ENCODE data around the gene ZFAND3. TPM values are rescaled to one million over a fixed set of nuclear protein-coding genes. Genes with fewer than 3 reads are reported as not detected.

Gene ZFAND3
- total and polyA plus RNA-seq, 8 donors, result 19.8 to 164 (median 37.3) TPM

DNA sequence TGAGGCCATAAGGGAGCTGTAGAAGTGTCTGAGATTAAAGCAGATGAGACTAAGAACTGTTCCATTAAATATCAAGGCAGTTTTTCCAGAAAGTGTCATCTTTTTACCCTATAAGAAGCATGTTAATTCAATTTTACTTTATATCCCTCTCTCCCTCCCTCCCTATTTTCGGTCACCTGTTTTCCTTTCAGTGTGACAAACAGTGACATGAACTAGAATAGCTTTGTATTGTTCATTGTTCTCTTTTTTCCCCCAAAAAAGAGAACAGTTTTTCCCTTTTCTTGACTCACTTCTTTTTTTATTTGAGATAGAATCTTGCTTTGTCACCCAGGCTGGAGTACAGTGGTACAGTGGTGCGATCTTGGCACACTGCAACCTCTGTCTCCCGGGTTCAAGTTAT, 269.3 kb downstream of the ZFAND3 start:
- WGBS, 5 donors, result 88 to 100% (median 92%) methylated on average over 3 of the region's 3 CpGs
- no peak overlapping the region for H3K27ac ChIP-seq
- peaks cover 0 to 11% (median 0%) of the 10 kb centered on the region in 4 donors for H3K36me3 ChIP-seq
- H3K9me3 ChIP-seq, result no peaks in the 10 kb centered on the region
- TF ChIP-seq, protein P1, sequence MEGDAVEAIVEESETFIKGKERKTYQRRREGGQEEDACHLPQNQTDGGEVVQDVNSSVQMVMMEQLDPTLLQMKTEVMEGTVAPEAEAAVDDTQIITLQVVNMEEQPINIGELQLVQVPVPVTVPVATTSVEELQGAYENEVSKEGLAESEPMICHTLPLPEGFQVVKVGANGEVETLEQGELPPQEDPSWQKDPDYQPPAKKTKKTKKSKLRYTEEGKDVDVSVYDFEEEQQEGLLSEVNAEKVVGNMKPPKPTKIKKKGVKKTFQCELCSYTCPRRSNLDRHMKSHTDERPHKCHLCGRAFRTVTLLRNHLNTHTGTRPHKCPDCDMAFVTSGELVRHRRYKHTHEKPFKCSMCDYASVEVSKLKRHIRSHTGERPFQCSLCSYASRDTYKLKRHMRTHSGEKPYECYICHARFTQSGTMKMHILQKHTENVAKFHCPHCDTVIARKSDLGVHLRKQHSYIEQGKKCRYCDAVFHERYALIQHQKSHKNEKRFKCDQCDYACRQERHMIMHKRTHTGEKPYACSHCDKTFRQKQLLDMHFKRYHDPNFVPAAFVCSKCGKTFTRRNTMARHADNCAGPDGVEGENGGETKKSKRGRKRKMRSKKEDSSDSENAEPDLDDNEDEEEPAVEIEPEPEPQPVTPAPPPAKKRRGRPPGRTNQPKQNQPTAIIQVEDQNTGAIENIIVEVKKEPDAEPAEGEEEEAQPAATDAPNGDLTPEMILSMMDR (IDR thresholded peaks at IDR 0.05), result no peak
- TF ChIP-seq POLR2A (IDR thresholded peaks at IDR 0.05), result no peak
- no peak for TF ChIP-seq EP300 (IDR thresholded peaks at IDR 0.05)
- no peak for TF ChIP-seq POLR2AphosphoS5 (IDR thresholded peaks at IDR 0.05)
- intact Hi-C loops (cut with DNase I; ENCODE audit: low total_unique reads), result no loop called here
- no peak for DNase-seq
- no peaks in the 10 kb centered on the region for H3K27me3 ChIP-seq
- H3K4me1 ChIP-seq, result peaks cover 0 to 34% (median 0%) of the 10 kb centered on the region in 4 donors
- no peak overlapping the region for H3K4me3 ChIP-seq

DNA sequence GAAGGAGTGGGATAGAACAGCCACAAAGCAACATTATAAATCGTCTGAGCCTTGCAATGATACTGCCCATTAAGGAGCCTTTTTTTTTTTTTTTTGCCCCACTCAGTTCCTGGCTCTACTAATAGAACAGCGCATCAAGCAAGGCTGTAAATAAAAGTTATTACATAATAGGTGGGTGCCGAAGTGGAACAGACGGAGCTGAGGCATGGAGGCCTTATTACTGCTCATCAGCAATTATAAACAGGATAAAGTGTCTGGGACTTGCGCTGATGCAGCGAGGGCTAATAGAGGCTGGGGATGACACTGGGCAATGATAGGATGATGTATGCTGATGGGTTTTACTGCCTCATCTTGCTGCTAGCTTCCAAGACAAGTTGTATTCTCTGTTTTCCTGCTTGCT, 272.1 kb downstream of the ZFAND3 start:
- intact Hi-C loops (cut with DNase I; ENCODE audit: low total_unique reads), result no loop called here
- Histone ChIP-seq H3K27ac (no peak overlapping the region), H3K4me3 (no peak overlapping the region), H3K27me3 (no peaks in the 10 kb centered on the region), H3K9me3 (no peaks in the 10 kb centered on the region), H3K4me1 (peaks cover 0 to 34% (median 3%) of the 10 kb centered on the region in 4 donors), H3K36me3 (no peaks in the 10 kb centered on the region)
- 81 to 90% (median 84%) methylated on average over 6 of the region's 6 CpGs for WGBS, 5 donors
- TF ChIP-seq, protein P1 (IDR thresholded peaks at IDR 0.05), result no peak
- no peak for TF ChIP-seq EP300 (IDR thresholded peaks at IDR 0.05)
- DNase-seq, result no peak

DNA sequence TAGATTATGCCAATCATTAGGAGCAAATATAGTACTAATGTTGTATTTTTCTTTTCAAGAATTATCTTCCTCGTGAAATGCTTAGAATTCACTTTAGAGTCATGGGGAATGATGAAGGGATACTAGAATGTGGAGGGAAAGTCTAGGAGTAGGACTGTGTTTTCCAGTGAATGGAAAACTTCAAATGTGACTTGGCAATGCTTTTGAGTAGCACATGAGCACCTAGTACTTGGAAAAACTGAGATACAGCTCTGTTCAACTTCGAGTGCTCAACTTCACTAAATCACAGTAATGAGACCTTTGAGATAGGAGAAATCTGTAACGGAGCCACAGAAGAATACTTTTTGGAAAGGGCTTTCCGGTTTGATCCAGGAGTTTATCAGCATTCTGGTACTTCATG, 272.9 kb downstream of the ZFAND3 start:
- H3K9me3 ChIP-seq, result no peaks in the 10 kb centered on the region
- no peaks in the 10 kb centered on the region for H3K36me3 ChIP-seq
- H3K4me3 ChIP-seq, result no peak overlapping the region
- DNase-seq, result no peak
- intact Hi-C loops (cut with DNase I; ENCODE audit: low total_unique reads), result no loop called here
- H3K27ac ChIP-seq, result no peak overlapping the region
- 87 to 93% (median 89%) methylated on average over 4 of the region's 4 CpGs for WGBS, 5 donors
- H3K27me3 ChIP-seq, result no peaks in the 10 kb centered on the region
- no peak for TF ChIP-seq EP300 (IDR thresholded peaks at IDR 0.05)
- TF ChIP-seq POLR2A (IDR thresholded peaks at IDR 0.05), result no peak
- TF ChIP-seq POLR2AphosphoS5 (IDR thresholded peaks at IDR 0.05), result no peak
- TF ChIP-seq, protein P1 (IDR thresholded peaks at IDR 0.05), result no peak
- peaks cover 0 to 34% (median 3%) of the 10 kb centered on the region in 4 donors for H3K4me1 ChIP-seq

GRCh38 chr6:38092964-38093363, 273.4 kb downstream of the ZFAND3 start:
- no peak overlapping the region for H3K27ac ChIP-seq
- intact Hi-C loops (cut with DNase I; ENCODE audit: low total_unique reads), result no loop called here
- H3K27me3 ChIP-seq, result no peaks in the 10 kb centered on the region
- H3K4me3 ChIP-seq, result no peak overlapping the region
- no peak for DNase-seq
- no peak for TF ChIP-seq POLR2AphosphoS5 (IDR thresholded peaks at IDR 0.05)
- TF ChIP-seq, protein P1 (IDR thresholded peaks at IDR 0.05), result no peak
- TF ChIP-seq EP300 (IDR thresholded peaks at IDR 0.05), result no peak
- TF ChIP-seq POLR2A (IDR thresholded peaks at IDR 0.05), result no peak
- no peaks in the 10 kb centered on the region for H3K9me3 ChIP-seq
- no peaks in the 10 kb centered on the region for H3K36me3 ChIP-seq
- peaks cover 0 to 34% (median 3%) of the 10 kb centered on the region in 4 donors for H3K4me1 ChIP-seq

Data from stomach (tissue), 9 donors.